Superior temporal gyrus (tissue), 1 donor: ENCODE data around the gene EPHB1.
"Not testable (repeated sequence)": the region's sequence is repeated elsewhere in the genome, so short reads cannot be mapped to it uniquely, and the experiment has no call there.

Experiments used
- DNase-seq: peaks from one replicate; pipeline ENCODE4 v3.0.0-alpha.2; 2016; ENCODE audit errors: extremely low spot score

Gene EPHB1

GRCh38 chr3:135041601-135042000, 246.5 kb downstream of the EPHB1 start:
- DNase-seq, result no peak

- no peak for DNase-seq
Measured at GRCh38 chr3:135047061-135047460, 252.0 kb downstream of the EPHB1 start.

- DNase-seq, result no peak
Measured at GRCh38 chr3:135050536-135050935, 255.5 kb downstream of the EPHB1 start.

GRCh38 chr3:135051409-135051973, 256.4 kb downstream of the EPHB1 start:
- no peak for DNase-seq

GRCh38 chr3:135055449-135055848, 260.4 kb downstream of the EPHB1 start:
- no peak for DNase-seq

- DNase-seq, result no peak
Measured at GRCh38 chr3:135056084-135056730, 261.1 kb downstream of the EPHB1 start.

GRCh38 chr3:135056733-135057310, 261.8 kb downstream of the EPHB1 start:
- DNase-seq, result no peak

GRCh38 chr3:135057996-135058395, 262.9 kb downstream of the EPHB1 start:
- no peak for DNase-seq

- DNase-seq, result no peak
Measured at GRCh38 chr3:135059580-135059979, 264.5 kb downstream of the EPHB1 start.

GRCh38 chr3:135066844-135067727, 272.0 kb downstream of the EPHB1 start:
- not testable (repeated sequence) for DNase-seq

- no peak for DNase-seq
Measured at GRCh38 chr3:135068011-135068410, 273.0 kb downstream of the EPHB1 start.

GRCh38 chr3:135069406-135069805, 274.3 kb downstream of the EPHB1 start:
- DNase-seq, result no peak

GRCh38 chr3:135071483-135071882, 276.4 kb downstream of the EPHB1 start:
- DNase-seq, result no peak

- no peak for DNase-seq
Measured at GRCh38 chr3:135072431-135072830, 277.4 kb downstream of the EPHB1 start.

- no peak for DNase-seq
Measured at GRCh38 chr3:135075157-135075556, 280.1 kb downstream of the EPHB1 start.

GRCh38 chr3:135076341-135076740, 281.3 kb downstream of the EPHB1 start:
- no peak for DNase-seq

GRCh38 chr3:135077186-135077585, 282.1 kb downstream of the EPHB1 start:
- DNase-seq, result no peak

GRCh38 chr3:135078283-135078682, 283.2 kb downstream of the EPHB1 start:
- DNase-seq, result no peak

GRCh38 chr3:135079095-135079494, 284.0 kb downstream of the EPHB1 start:
- DNase-seq, result no peak

- no peak for DNase-seq
Measured at GRCh38 chr3:135081451-135081850, 286.4 kb downstream of the EPHB1 start.

GRCh38 chr3:135081856-135082434, 286.9 kb downstream of the EPHB1 start:
- DNase-seq, result no peak

GRCh38 chr3:135082706-135083105, 287.6 kb downstream of the EPHB1 start:
- no peak for DNase-seq
